ENCODE results near the gene FUCA1. TPM values are rescaled to one million over a fixed set of nuclear protein-coding genes. Genes with fewer than 3 reads are reported as not detected.
A peak's percentile ranks its signal among the peaks of the same experiment; 100 is the strongest.
"Not testable (repeated sequence)": the region's sequence is repeated elsewhere in the genome, so short reads cannot be mapped to it uniquely, and the experiment has no call there.

Gene FUCA1
- total RNA-seq, 2 experiments from 2014 or later: 4.6 to 4.8 TPM

DNA sequence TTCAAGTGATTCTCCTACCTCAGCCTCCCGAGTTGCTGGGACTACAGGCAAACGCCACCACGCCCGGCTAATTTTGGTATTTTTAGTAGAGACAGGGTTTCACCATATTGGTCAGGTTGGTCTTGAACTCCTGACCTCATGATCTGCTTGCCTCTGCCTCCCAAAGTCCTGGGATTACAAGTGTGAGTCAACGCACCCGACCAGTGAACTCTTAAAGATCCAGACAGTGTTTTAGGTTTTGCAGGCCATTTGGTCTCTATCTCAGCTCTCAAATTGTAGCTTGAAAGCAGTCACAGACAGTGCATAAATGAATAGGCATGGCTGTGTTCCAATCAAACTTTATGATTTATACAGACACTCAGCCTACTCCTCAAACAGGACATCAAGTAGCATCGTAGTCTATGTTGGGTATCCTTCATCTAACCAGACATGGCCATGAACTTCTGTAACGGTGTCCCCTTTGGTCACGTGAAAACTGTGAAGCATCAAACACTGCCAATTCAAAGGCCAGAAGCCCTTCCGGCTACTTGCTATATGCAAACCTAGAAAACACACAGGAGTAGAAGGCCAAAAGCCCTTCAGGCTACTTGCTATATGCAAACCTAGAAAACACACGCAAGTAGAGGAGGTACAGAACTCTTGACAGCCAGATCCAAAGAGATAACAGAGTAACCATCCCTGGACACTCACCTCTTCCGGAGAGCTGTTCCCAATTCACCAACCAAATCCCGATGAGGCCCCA lies 3.1 kb downstream of the FUCA1 start:
- H3K9me3 Mint-ChIP-seq: no peaks in the 10 kb centered on the region
- no peaks in the 10 kb centered on the region for H3K27me3 Mint-ChIP-seq
- H3K4me3 Mint-ChIP-seq: no peak overlapping the region

DNA sequence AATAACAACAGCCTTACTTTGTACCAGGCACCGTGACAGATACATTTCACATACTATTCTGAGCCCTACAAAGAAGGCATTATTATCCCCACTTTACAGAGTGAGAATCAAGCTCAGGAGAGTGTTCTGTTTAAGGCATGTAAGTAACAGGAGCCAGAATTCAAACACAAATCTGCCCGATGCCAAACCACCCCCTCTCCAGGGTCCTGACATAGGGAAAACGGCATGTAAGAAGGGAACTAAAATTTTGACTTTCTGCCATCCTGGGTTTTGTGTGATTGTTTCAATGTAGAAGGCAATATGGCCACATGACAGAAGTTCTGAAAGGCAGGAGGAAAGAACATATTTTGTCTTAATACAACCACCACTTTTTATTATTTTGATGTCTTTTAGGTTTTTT lies 5.5 kb downstream of the FUCA1 start:
- Mint-ChIP-seq H3K36me3 (ENCODE audit: low read depth) (peaks cover 11% of the 10 kb centered on the region), H3K9me3 (no peaks in the 10 kb centered on the region), H3K4me1 (ENCODE audit: low read depth) (peaks cover 12% of the 10 kb centered on the region), H3K4me3 (no peak overlapping the region), H3K27ac (no peak overlapping the region), H3K27me3 (no peaks in the 10 kb centered on the region)
- ChIA-PET CTCF (interaction anchor here (0.6 to 2.6 kb wide), 3 partner anchors 19 to 89 kb away, joined by 3 to 11 read pairs (median 4); no protein-coding TSS in a partner anchor), POLR2A (interaction anchor here (1.0 kb wide), 1 partner anchor 13 kb away, joined by 3 read pairs; no protein-coding TSS in a partner anchor)
- TF ChIP-seq, protein P1, sequence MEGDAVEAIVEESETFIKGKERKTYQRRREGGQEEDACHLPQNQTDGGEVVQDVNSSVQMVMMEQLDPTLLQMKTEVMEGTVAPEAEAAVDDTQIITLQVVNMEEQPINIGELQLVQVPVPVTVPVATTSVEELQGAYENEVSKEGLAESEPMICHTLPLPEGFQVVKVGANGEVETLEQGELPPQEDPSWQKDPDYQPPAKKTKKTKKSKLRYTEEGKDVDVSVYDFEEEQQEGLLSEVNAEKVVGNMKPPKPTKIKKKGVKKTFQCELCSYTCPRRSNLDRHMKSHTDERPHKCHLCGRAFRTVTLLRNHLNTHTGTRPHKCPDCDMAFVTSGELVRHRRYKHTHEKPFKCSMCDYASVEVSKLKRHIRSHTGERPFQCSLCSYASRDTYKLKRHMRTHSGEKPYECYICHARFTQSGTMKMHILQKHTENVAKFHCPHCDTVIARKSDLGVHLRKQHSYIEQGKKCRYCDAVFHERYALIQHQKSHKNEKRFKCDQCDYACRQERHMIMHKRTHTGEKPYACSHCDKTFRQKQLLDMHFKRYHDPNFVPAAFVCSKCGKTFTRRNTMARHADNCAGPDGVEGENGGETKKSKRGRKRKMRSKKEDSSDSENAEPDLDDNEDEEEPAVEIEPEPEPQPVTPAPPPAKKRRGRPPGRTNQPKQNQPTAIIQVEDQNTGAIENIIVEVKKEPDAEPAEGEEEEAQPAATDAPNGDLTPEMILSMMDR (IDR thresholded peaks at IDR 0.05): no peak
- intact Hi-C loops (cut with micrococcal nuclease): no loop called here
- ATAC-seq (no peak), DNase-seq (no peak)

More for the DNA sequence above, 3.1 kb downstream of the FUCA1 start:
- TF ChIP-seq, protein P1 (IDR thresholded peaks at IDR 0.05): no peak
- Mint-ChIP-seq H3K36me3 (ENCODE audit: low read depth) (peaks cover 9% of the 10 kb centered on the region), H3K4me1 (ENCODE audit: low read depth) (peaks cover 18% of the 10 kb centered on the region), H3K27ac (no peak overlapping the region)
- DNase-seq (no peak), ATAC-seq (no peak)
- POLR2A ChIA-PET: no interaction called here
- intact Hi-C loops (cut with micrococcal nuclease): loop anchor here (5.0 kb wide), 1 partner anchor 63 kb away; the partner anchor contains the start of gene GALE
- CTCF ChIA-PET: interaction anchor here (2.0 kb wide), 1 partner anchor 54 kb away, joined by 6 read pairs; no protein-coding TSS in a partner anchor

DNA sequence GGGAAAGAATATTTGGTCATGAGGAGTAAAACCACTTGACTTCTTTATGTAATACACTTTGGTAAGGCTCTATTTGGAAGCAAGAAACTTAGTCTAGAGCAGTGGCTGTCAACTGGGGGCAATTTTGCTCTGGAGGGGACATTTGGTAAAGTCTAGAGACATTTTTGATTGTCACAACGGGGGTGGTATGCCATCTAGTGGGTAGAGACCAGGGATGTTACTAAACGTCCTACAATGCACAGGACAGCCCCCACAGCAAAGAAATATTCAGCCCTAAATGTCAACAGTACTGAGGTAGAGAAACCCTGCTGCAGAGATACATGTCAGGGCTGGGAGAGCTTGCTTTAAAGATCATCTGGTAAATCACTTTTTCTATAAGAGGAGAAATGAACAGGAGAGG lies 13.5 kb downstream of the FUCA1 start:
- H3K9me3 Mint-ChIP-seq: no peaks in the 10 kb centered on the region
- H3K27ac Mint-ChIP-seq: no peak overlapping the region
- intact Hi-C loops (cut with micrococcal nuclease): no loop called here
- POLR2A ChIA-PET: no interaction called here
- H3K4me1 Mint-ChIP-seq (ENCODE audit: low read depth): no peaks in the 10 kb centered on the region
- DNase-seq (peak; percentile 42), ATAC-seq (peak; percentile 45)
- TF ChIP-seq, protein P1 (IDR thresholded peaks at IDR 0.05): peak; percentile 23
- H3K4me3 Mint-ChIP-seq: no peak overlapping the region
- no peaks in the 10 kb centered on the region for H3K27me3 Mint-ChIP-seq
- H3K36me3 Mint-ChIP-seq (ENCODE audit: low read depth): peaks cover 7% of the 10 kb centered on the region
- CTCF ChIA-PET: interaction anchor here (0.7 to 2.2 kb wide), 12 partner anchors 10 to 358 kb away, joined by 3 to 25 read pairs (median 3); partner anchors contain the start of gene HMGCL

DNA sequence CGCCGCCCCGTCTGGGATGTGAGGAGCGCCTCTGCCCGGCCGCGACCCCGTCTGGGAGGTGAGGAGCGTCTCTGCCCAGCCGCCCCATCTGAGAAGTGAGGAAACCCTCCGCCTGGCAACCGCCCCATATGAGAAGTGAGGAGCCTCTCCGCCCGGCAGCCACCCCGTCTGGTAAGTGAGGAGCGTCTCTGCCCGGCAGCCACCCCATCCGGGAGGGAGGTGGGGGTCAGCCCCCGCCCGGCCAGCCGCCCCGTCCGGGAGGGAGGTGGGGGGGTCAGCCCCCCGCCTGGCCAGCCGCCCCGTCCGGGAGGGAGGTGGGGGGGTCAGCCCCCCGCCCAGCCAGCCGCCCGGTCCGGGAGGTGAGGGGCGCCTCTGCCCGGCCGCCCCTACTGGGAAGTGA lies 15.0 kb downstream of the FUCA1 start:
- H3K4me3 Mint-ChIP-seq; ATAC-seq; intact Hi-C loops (cut with micrococcal nuclease); H3K4me1 Mint-ChIP-seq (ENCODE audit: low read depth); H3K9me3 Mint-ChIP-seq; H3K27ac Mint-ChIP-seq; POLR2A ChIA-PET; H3K27me3 Mint-ChIP-seq; DNase-seq; CTCF ChIA-PET: not testable (repeated sequence)
- H3K36me3 Mint-ChIP-seq (ENCODE audit: low read depth): peaks cover 16% of the 10 kb centered on the region

GRCh38 chr1:23851406-23851805 lies 16.7 kb downstream of the FUCA1 start:
- H3K4me1 Mint-ChIP-seq (ENCODE audit: low read depth); ATAC-seq; H3K9me3 Mint-ChIP-seq; H3K4me3 Mint-ChIP-seq; DNase-seq; POLR2A ChIA-PET; H3K27me3 Mint-ChIP-seq; intact Hi-C loops (cut with micrococcal nuclease); H3K27ac Mint-ChIP-seq: not testable (repeated sequence)
- peaks cover 27% of the 10 kb centered on the region for H3K36me3 Mint-ChIP-seq (ENCODE audit: low read depth)
- CTCF ChIA-PET: interaction anchor here (1.7 kb wide), 1 partner anchor 41 kb away, joined by 6 read pairs; no protein-coding TSS in a partner anchor

Data from activated CD8-positive, alpha-beta T cell treated with anti-CD3 and anti-CD28 coated beads for 36 hours (primary cell).